GM23338 (cell line): ENCODE results near the gene AFAP1L2. TPM values are rescaled to one million over a fixed set of nuclear protein-coding genes. Genes with fewer than 3 reads are reported as not detected.

Source experiments
- ATAC-seq: fragments of 200-7000 bp; cut with Tn5 transposase; 3 replicates; pipeline ENCODE4 v1.9.1; 2020
- DNase-seq: peaks from one replicate; pipeline ENCODE4 v3.0.0-alpha.2; 2015; ENCODE audit warnings: low spot score
- H2AFZ ChIP-seq: fragments of 200-600 bp; sonication (generic); 2 replicates; pipeline ENCODE4 v1.8.0; 2016; ENCODE audit warnings: antibody characterized with exemption, mild to moderate bottlenecking, moderate library complexity
- H3F3A ChIP-seq: fragments of 200-600 bp; sonication (generic); replicated peaks from 2 replicates; pipeline ENCODE4 v1.8.0; 2017; ENCODE audit warnings: antibody characterized with exemption, mixed run types, low read depth
- H3K27ac ChIP-seq: fragments of 200-600 bp; sonication (generic); 2 replicates; pipeline ENCODE4 v1.6.1; 2016; ENCODE audit warnings: low read depth
- H3K27me3 ChIP-seq: fragments of 200-600 bp; sonication (generic); 2 replicates; pipeline ENCODE4 v1.8.0; 2016; ENCODE audit warnings: mild to moderate bottlenecking, mixed run types, moderate library complexity; ENCODE audit not compliant: insufficient read depth
- H3K36me3 ChIP-seq: fragments of 200-600 bp; sonication (generic); 2 replicates; pipeline ENCODE4 v1.8.0; 2016; ENCODE audit warnings: mild to moderate bottlenecking; ENCODE audit not compliant: insufficient read depth
- H3K4me1 ChIP-seq: fragments of 200-600 bp; sonication (generic); 2 replicates; pipeline ENCODE4 v1.8.0; 2016; ENCODE audit warnings: mild to moderate bottlenecking, moderate library complexity; ENCODE audit not compliant: insufficient read depth
- H3K4me2 ChIP-seq: fragments of 200-600 bp; sonication (generic); 2 replicates; pipeline ENCODE4 v1.7.1; 2017; ENCODE audit warnings: mixed run types
- H3K4me3 ChIP-seq: fragments of 200-600 bp; sonication (generic); 2 replicates; pipeline ENCODE4 v1.6.1; 2016; ENCODE audit warnings: mixed run types
- H3K79me2 ChIP-seq: fragments of 200-600 bp; sonication (generic); replicated peaks from 2 replicates; pipeline ENCODE4 v1.8.0; 2017; ENCODE audit warnings: mild to moderate bottlenecking; ENCODE audit not compliant: insufficient read depth
- H3K9me2 ChIP-seq: fragments of 200-600 bp; sonication (generic); 2 replicates; pipeline ENCODE4 v1.8.0; 2017; ENCODE audit not compliant: insufficient read depth
- H4K20me1 ChIP-seq: fragments of 200-600 bp; sonication (generic); replicated peaks from 2 replicates; pipeline ENCODE4 v1.8.0; 2017; ENCODE audit warnings: mild to moderate bottlenecking; ENCODE audit not compliant: insufficient read depth
- H3K27ac Mint-ChIP-seq: 2 replicates; pipeline ENCODE4 v1.8.0; 2020; ENCODE audit warnings: inconsistent platforms, mild to moderate bottlenecking, moderate library complexity, mixed read lengths
- H3K27me3 Mint-ChIP-seq: 3 replicates; pipeline ENCODE4 v1.8.0; 2022; ENCODE audit warnings: low read depth, mild to moderate bottlenecking, moderate library complexity, mixed read lengths, inconsistent platforms; ENCODE audit not compliant: insufficient read depth, poor library complexity
- H3K36me3 Mint-ChIP-seq: 3 replicates; pipeline ENCODE4 v1.8.0; 2021; ENCODE audit warnings: low read depth, mild to moderate bottlenecking, inconsistent platforms, moderate library complexity, mixed read lengths
- H3K4me1 Mint-ChIP-seq: 3 replicates; pipeline ENCODE4 v1.8.0; 2020; ENCODE audit warnings: mild to moderate bottlenecking, inconsistent platforms, mixed read lengths
- H3K4me3 Mint-ChIP-seq: 3 replicates; pipeline ENCODE4 v1.8.0; 2021; ENCODE audit warnings: moderate library complexity, mild to moderate bottlenecking, inconsistent platforms, mixed read lengths
- H3K9me3 Mint-ChIP-seq: 3 replicates; pipeline ENCODE4 v1.8.0; 2020; ENCODE audit warnings: moderate library complexity, mild to moderate bottlenecking, inconsistent platforms, mixed read lengths
- CREB1 ChIP-seq: fragments of 250-450 bp; sonication (Bioruptor Pico); IDR thresholded peaks from 2 replicates; pipeline ENCODE4 v1.5.0; 2020; ENCODE audit warnings: low read depth, mild to moderate bottlenecking, moderate library complexity
- CTCF ChIP-seq, 2 experiments: fragments of 200-600 bp in 1 of 2; sonication (generic) in 1 of 2; conservative IDR thresholded peaks; 2 replicates each; pipeline versions ENCODE4 v1.5.1 to v1.6.1; 2016 to 2017; ENCODE audit warnings: antibody characterized with exemption in 2 of 2, low read depth in 2 of 2, mild to moderate bottlenecking in 2 of 2, moderate library complexity in 1 of 2
- EZH2 ChIP-seq: fragments of 200-600 bp; sonication (generic); IDR thresholded peaks from one replicate; pipeline ENCODE4 v1.8.0; 2017; ENCODE audit warnings: antibody characterized with exemption, mild to moderate bottlenecking, low read depth; ENCODE audit not compliant: unreplicated experiment
- EZH2phosphoT487 ChIP-seq: fragments of 200-600 bp; sonication (generic); IDR thresholded peaks from one replicate; pipeline ENCODE4 v1.8.1; 2018; ENCODE audit warnings: antibody characterized with exemption; ENCODE audit not compliant: unreplicated experiment
- JUNB ChIP-seq: IDR thresholded peaks from one replicate; pipeline ENCODE4 v1.6.1; 2016; ENCODE audit warnings: antibody characterized with exemption; ENCODE audit not compliant: unreplicated experiment
- NANOG ChIP-seq: IDR thresholded peaks from 2 replicates; pipeline ENCODE4 v1.6.1; 2016; ENCODE audit warnings: antibody characterized with exemption, borderline replicate concordance
- POLR2AphosphoS5 ChIP-seq: IDR thresholded peaks from 2 replicates; pipeline ENCODE4 v1.6.1; 2016; ENCODE audit warnings: antibody characterized with exemption, low read depth
- STAT1 ChIP-seq: IDR thresholded peaks from one replicate; pipeline ENCODE4 v1.6.1; 2016; ENCODE audit warnings: antibody characterized with exemption; ENCODE audit not compliant: unreplicated experiment
- ZNF114 ChIP-seq: fragments of 250-450 bp; sonication (Bioruptor Pico); IDR thresholded peaks from 2 replicates; pipeline ENCODE4 v1.5.0; 2020; ENCODE audit warnings: mild to moderate bottlenecking, moderate library complexity
- ZNF331 ChIP-seq: fragments of 250-450 bp; sonication (Bioruptor Pico); IDR thresholded peaks from 2 replicates; pipeline ENCODE4 v1.5.0; 2020; ENCODE audit warnings: low read depth, mild to moderate bottlenecking, moderate library complexity
- polyA plus RNA-seq: library from polyadenylated mRNA; unstranded; fragments of >200 nt; fragmentation: Nextera tagmentation; extraction: Ambion mirVana; gene quantifications from 2 replicates; pipeline ENCODE4 v1.2.1, GENCODE V29; 2016
- total RNA-seq: library from RNA; depleted of rRNA; stranded (reverse); fragments of >200 nt; shearing (Covaris generic); gene quantifications from 2 replicates; pipeline ENCODE4 v1.2.3, GENCODE V29; 2014
- TF ChIP-seq, protein P1 (sequence below): IDR thresholded peaks from 2 replicates; pipeline ENCODE4 v1.6.1; 2016; ENCODE audit warnings: antibody characterized with exemption
- TF ChIP-seq, protein P2 (sequence below): fragments of 250-450 bp; sonication (Bioruptor Pico); IDR thresholded peaks from 2 replicates; pipeline ENCODE4 v1.5.0; 2020; ENCODE audit warnings: mild to moderate bottlenecking, moderate library complexity
- TF ChIP-seq, protein P3 (sequence below): IDR thresholded peaks from one replicate; pipeline ENCODE4 v1.6.1; 2018; ENCODE audit warnings: antibody characterized with exemption; ENCODE audit not compliant: unreplicated experiment

The AFAP1L2 gene
- total and polyA plus RNA-seq, 2 experiments from 2014 or later = 2.3 to 6.5 TPM

DNA sequence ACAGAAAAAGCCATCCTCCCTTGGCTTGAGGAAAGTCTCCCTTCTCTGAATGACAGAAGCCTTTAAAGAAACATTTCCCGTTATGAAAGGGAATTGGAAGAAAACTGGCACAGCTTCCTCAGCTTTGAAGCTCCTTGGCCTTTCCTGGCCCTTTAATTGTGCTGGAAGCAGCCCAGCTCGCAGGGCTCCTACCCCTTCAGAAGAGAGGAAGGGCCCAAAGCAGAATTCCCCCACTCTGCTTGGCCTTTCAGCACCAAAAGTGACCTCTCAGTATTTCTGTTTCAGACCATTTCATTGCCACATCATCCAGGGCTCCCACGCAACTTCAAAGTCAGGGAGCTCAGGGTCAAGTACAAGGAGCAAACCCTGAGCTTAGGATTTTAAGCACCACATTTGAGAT is 4.2 kb downstream of the AFAP1L2 start:
- TF ChIP-seq ZNF331 (CRISPR knock-in tag) (no peak), POLR2AphosphoS5 (no peak), STAT1 (no peak), EZH2phosphoT487 (no peak), ZNF114 (CRISPR knock-in tag) (no peak), NANOG (no peak), CTCF (conservative IDR thresholded peaks at IDR 0.05; ENCODE audit: low read depth in 2 of 2) (no peak), EZH2 (no peak), JUNB (no peak), CREB1 (CRISPR knock-in tag) (no peak)
- TF ChIP-seq, protein P1, sequence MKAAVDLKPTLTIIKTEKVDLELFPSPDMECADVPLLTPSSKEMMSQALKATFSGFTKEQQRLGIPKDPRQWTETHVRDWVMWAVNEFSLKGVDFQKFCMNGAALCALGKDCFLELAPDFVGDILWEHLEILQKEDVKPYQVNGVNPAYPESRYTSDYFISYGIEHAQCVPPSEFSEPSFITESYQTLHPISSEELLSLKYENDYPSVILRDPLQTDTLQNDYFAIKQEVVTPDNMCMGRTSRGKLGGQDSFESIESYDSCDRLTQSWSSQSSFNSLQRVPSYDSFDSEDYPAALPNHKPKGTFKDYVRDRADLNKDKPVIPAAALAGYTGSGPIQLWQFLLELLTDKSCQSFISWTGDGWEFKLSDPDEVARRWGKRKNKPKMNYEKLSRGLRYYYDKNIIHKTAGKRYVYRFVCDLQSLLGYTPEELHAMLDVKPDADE = no peak
- TF ChIP-seq, protein P2, sequence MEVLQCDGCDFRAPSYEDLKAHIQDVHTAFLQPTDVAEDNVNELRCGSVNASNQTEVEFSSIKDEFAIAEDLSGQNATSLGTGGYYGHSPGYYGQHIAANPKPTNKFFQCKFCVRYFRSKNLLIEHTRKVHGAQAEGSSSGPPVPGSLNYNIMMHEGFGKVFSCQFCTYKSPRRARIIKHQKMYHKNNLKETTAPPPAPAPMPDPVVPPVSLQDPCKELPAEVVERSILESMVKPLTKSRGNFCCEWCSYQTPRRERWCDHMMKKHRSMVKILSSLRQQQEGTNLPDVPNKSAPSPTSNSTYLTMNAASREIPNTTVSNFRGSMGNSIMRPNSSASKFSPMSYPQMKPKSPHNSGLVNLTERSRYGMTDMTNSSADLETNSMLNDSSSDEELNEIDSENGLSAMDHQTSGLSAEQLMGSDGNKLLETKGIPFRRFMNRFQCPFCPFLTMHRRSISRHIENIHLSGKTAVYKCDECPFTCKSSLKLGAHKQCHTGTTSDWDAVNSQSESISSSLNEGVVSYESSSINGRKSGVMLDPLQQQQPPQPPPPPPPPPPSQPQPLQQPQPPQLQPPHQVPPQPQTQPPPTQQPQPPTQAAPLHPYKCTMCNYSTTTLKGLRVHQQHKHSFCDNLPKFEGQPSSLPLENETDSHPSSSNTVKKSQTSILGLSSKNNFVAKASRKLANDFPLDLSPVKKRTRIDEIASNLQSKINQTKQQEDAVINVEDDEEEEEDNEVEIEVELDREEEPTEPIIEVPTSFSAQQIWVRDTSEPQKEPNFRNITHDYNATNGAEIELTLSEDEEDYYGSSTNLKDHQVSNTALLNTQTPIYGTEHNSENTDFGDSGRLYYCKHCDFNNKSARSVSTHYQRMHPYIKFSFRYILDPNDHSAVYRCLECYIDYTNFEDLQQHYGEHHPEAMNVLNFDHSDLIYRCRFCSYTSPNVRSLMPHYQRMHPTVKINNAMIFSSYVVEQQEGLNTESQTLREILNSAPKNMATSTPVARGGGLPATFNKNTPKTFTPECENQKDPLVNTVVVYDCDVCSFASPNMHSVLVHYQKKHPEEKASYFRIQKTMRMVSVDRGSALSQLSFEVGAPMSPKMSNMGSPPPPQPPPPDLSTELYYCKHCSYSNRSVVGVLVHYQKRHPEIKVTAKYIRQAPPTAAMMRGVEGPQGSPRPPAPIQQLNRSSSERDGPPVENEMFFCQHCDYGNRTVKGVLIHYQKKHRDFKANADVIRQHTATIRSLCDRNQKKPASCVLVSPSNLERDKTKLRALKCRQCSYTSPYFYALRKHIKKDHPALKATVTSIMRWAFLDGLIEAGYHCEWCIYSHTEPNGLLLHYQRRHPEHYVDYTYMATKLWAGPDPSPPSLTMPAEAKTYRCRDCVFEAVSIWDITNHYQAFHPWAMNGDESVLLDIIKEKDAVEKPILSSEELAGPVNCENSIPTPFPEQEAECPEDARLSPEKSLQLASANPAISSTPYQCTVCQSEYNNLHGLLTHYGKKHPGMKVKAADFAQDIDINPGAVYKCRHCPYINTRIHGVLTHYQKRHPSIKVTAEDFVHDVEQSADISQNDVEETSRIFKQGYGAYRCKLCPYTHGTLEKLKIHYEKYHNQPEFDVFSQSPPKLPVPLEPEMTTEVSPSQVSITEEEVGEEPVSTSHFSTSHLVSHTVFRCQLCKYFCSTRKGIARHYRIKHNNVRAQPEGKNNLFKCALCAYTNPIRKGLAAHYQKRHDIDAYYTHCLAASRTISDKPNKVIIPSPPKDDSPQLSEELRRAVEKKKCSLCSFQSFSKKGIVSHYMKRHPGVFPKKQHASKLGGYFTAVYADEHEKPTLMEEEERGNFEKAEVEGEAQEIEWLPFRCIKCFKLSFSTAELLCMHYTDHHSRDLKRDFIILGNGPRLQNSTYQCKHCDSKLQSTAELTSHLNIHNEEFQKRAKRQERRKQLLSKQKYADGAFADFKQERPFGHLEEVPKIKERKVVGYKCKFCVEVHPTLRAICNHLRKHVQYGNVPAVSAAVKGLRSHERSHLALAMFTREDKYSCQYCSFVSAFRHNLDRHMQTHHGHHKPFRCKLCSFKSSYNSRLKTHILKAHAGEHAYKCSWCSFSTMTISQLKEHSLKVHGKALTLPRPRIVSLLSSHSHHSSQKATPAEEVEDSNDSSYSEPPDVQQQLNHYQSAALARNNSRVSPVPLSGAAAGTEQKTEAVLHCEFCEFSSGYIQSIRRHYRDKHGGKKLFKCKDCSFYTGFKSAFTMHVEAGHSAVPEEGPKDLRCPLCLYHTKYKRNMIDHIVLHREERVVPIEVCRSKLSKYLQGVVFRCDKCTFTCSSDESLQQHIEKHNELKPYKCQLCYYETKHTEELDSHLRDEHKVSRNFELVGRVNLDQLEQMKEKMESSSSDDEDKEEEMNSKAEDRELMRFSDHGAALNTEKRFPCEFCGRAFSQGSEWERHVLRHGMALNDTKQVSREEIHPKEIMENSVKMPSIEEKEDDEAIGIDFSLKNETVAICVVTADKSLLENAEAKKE (CRISPR knock-in tag) = no peak
- TF ChIP-seq, protein P3, sequence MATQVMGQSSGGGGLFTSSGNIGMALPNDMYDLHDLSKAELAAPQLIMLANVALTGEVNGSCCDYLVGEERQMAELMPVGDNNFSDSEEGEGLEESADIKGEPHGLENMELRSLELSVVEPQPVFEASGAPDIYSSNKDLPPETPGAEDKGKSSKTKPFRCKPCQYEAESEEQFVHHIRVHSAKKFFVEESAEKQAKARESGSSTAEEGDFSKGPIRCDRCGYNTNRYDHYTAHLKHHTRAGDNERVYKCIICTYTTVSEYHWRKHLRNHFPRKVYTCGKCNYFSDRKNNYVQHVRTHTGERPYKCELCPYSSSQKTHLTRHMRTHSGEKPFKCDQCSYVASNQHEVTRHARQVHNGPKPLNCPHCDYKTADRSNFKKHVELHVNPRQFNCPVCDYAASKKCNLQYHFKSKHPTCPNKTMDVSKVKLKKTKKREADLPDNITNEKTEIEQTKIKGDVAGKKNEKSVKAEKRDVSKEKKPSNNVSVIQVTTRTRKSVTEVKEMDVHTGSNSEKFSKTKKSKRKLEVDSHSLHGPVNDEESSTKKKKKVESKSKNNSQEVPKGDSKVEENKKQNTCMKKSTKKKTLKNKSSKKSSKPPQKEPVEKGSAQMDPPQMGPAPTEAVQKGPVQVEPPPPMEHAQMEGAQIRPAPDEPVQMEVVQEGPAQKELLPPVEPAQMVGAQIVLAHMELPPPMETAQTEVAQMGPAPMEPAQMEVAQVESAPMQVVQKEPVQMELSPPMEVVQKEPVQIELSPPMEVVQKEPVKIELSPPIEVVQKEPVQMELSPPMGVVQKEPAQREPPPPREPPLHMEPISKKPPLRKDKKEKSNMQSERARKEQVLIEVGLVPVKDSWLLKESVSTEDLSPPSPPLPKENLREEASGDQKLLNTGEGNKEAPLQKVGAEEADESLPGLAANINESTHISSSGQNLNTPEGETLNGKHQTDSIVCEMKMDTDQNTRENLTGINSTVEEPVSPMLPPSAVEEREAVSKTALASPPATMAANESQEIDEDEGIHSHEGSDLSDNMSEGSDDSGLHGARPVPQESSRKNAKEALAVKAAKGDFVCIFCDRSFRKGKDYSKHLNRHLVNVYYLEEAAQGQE = no peak
- Histone ChIP-seq H3K27ac (no peak overlapping the region), H3K36me3 (no peaks in the 10 kb centered on the region), H3K4me1 (peaks cover 19% of the 10 kb centered on the region), H3K4me3 (no peak overlapping the region), H2AFZ (no peak overlapping the region), H3K27me3 (peaks cover 36% of the 10 kb centered on the region), H3K79me2 (no peaks in the 10 kb centered on the region), H3F3A (no peaks in the 10 kb centered on the region), H3K4me2 (no peak overlapping the region), H4K20me1 (no peaks in the 10 kb centered on the region), H3K9me2 (no peaks in the 10 kb centered on the region)
- H3K4me3 Mint-ChIP-seq = no peak overlapping the region
- H3K27me3 Mint-ChIP-seq = peaks cover 21% of the 10 kb centered on the region
- H3K9me3 Mint-ChIP-seq = no peaks in the 10 kb centered on the region
- DNase-seq (no peak), ATAC-seq (no peak)
- H3K4me1 Mint-ChIP-seq = peaks cover 25% of the 10 kb centered on the region
- no peaks in the 10 kb centered on the region; the same call in 2 of the 3 replicates for H3K36me3 Mint-ChIP-seq
- no peak overlapping the region for H3K27ac Mint-ChIP-seq
